SKM-1 treated with dmso at 0.1 percent for 144 hours (cell line): ENCODE results near the gene IFT20.
A peak's percentile ranks its signal among the peaks of the same experiment; 100 is the strongest.

ENCODE experiments used
- DNase-seq: peaks from one replicate; lab custom pipeline; 2025; ENCODE audit not compliant: unreplicated experiment; lab: John Stamatoyannopoulos, UW

Gene IFT20

GRCh38 chr17:28335201-28335958 lies at the start of gene IFT20, which contains the start of gene TNFAIP1:
Gene IFT20 (minus strand): TSS chr17:28335472. CDS start chr17:28331985, 3,487 bp downstream.
Gene TNFAIP1 (plus strand): TSS chr17:28335761. CDS start chr17:28339522, 3,761 bp downstream.
- DNase-seq, result peak; percentile 99

DNA sequence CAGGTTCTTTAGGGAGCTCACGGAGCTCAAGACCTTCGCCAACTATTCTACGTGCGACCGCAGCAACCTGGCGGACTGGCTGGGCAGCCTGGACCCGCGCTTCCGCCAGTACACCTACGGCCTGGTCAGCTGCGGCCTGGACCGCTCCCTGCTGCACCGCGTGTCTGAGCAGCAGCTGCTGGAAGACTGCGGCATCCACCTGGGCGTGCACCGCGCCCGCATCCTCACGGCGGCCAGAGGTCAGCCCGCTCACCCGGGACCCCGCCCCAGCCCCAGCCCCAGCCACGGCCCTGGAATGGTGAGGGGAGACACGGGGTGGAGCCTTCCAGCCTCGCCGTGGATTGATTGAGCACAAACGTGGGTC lies 49.7 kb upstream of the IFT20 start:
- no peak for DNase-seq

DNA sequence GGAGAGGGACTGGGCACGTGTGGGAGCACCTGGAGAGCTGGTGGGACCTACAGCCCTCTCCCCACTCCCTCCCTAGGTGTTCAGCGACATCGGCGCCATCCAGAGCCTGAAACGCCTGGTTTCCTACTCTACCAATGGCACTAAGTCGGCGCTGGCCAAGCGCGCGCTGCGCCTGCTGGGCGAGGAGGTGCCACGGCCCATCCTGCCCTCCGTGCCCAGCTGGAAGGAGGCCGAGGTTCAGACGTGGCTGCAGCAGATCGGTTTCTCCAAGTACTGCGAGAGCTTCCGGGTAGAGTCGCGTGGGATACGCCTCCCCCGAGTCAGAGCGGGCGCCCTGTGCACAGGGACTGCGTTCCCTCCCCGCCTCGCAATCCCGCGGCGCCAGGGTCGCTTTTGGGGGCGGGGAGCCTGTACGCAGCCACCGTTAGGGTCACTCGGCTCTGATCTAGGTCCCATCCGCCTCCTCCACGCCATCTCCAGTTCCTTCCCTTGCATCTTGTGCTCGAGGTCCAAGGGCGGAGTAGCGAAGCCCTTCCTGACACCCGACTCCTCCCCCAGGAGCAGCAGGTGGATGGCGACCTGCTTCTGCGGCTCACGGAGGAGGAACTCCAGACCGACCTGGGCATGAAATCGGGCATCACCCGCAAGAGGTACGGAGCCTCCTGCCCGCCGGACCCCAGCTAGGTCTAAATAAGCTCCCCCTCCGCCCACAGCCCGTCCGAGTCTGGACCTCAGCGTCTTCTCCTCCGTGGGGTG lies 49.2 kb upstream of the IFT20 start:
- DNase-seq, result no peak

- no peak for DNase-seq
Observed at GRCh38 chr17:28381141-28381825, 46.0 kb upstream of the IFT20 start.

DNA sequence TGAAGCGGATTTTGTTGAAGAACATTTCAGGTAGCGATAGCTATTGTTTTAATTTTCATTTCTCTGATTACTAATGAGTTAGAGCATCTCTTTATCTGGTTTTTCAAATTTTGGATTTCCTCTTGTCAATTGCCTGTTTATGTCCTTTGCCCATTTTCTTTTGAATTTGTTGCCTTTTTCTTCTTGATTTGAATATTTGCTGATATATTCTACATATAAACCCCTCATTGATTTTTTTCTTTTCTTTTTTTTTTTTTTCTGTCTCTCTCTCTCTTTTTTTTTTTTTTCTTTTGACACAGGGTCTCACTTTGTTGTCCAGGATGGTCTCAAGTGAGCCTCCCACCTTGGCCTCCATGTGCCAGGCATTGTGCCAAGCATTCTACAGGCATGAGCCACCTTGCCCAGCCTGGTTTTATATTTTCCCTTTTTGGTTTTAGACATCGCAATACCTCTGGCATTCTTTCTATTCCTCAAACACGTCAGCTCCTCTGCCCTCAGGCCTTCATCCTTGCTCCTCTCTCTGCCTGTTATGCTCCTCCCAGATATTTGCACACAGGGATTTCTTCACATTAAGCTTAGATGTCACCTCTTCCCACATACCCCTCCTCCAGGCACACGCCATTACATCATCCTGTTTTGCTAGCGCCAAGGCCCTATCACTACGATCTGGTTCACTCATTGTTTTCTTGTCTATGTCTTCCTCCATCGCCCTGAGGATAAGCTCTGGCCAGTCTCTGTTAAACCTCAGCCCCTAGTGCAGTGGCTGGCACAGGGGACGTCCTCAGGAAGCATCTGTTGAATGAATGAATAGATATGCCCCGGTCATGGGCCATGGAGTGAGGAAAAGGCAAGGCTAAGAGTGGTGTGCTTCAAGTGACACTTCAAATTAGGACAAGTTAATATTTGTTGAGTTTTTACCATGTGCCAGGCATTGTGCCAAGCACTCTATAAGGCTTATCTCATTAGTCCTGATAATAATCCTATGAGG lies 44.8 kb upstream of the IFT20 start:
- DNase-seq, result no peak

- DNase-seq, result no peak
Observed at GRCh38 chr17:28372945-28373274, 37.6 kb upstream of the IFT20 start.

DNA sequence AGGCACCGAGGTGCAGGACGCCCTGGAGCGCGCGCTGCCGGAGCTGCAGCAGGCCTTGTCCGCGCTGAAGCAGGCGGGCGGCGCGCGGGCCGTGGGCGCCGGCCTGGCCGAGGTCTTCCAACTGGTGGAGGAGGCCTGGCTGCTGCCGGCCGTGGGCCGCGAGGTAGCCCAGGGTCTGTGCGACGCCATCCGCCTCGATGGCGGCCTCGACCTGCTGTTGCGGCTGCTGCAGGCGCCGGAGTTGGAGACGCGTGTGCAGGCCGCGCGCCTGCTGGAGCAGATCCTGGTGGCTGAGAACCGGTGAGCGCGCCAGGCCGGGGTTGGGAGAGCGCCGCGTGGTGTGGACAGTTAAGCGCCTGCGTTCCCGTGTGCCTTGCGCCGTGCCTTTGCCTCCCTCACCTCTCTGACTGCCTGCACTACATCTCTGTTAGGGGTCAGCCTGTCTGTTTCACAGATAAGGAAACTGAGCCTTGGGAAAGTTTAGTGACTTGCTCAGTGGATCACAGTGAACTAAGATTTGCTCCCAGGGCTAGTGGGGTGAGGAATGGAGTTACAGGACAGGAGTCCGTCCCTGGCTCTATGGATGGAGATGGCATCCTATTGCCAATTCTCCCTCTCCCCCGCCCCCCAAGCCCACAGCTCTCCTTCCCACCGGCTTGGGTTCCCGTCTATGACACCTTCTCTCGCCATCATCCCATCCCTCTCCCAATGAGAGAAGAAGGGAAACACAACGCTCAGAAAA lies 37.1 kb upstream of the IFT20 start:
- DNase-seq, result no peak

GRCh38 chr17:28371245-28372202 lies 36.3 kb upstream of the IFT20 start, which contains the start of gene SARM1:
Gene SARM1 (plus strand): TSS chr17:28371694. CDS start chr17:28372033, 339 bp downstream.
- DNase-seq, result no peak

DNA sequence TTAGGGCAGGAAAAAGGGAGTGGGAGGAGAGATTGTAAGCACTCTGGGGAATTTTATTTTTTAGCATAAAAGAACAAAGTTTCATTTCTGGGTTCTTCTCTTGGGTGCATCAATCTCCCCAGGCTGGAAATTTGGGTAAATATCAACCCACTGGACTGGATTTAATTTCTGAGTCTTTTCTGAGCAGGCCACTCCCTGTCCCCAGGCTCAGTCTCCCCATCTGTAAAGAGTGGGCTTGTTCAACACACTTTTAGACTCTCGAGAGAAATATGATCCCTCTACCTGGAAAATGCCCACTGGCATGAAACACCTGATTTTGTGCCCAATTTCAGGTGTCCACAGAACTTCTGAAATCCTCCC lies 35.5 kb upstream of the IFT20 start:
- no peak for DNase-seq

DNA sequence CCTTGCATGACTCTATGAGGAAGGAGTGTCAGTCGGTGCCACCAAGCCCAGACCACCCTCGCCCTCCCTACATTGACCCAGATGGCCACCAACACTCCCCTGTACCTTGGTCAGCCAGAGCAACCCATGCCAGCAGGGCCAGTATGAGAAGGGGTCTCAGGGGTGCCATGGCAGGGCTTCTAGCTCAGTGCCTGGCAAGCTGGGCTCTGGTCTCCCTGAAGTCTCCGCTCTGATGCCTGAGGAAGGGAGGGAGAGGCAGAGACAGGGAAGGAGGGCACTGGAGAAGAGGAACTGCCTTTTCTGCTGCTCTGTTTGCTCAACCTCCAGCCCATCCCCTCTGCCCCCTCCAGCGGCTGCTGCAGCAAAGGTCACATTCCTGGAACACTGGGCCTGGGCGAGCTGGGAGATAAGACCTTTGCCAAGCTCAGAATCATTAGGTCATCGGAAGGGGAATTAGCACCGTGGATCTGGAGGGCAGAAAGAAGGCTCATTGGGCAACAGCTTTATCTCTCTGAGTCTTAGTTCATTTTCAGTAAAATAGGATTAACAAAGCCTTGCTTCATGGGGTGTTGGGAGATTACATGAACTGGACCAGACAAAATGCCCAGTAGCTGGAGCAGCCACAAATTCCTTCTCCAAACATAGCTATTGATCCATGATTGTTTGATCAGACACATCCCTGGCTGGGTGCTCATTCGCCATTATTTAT lies 34.9 kb upstream of the IFT20 start, which contains the start of gene VTN:
TSS of gene VTN (minus strand) at position 273 of the 709 bp plus-strand sequence. CDS start at position 169, 104 bp downstream.
- peak; percentile 46 for DNase-seq

- no peak for DNase-seq
Observed at GRCh38 chr17:28369684-28370034, 34.4 kb upstream of the IFT20 start.

- DNase-seq, result no peak
Observed at GRCh38 chr17:28368915-28369683, 33.8 kb upstream of the IFT20 start.

DNA sequence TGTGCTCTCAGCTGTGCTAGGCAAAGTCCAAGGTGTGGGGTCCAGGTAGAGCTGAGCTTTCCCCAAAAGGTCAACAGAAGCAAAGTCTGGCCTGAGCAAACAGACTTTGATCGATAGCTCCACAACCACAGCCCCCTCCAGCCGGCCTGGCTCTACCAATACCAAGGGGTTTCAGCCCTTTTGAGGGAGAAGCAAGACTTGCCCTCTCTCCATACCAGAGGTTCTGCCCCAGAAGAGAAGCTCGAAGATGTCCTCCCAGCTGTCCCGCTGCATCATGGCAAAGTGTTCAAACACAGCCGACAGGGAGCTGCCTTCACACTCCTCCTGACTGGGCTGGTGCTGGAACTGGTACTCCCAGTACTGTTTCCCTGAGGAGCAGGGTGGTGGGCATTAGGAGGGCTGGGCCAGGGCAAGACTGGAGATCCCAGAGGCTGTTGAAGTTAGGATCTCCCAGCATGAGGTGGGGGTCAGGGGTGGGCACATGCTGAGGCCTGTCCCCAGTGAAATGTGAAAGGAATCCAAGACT lies 33.1 kb upstream of the IFT20 start:
- DNase-seq, result no peak

DNA sequence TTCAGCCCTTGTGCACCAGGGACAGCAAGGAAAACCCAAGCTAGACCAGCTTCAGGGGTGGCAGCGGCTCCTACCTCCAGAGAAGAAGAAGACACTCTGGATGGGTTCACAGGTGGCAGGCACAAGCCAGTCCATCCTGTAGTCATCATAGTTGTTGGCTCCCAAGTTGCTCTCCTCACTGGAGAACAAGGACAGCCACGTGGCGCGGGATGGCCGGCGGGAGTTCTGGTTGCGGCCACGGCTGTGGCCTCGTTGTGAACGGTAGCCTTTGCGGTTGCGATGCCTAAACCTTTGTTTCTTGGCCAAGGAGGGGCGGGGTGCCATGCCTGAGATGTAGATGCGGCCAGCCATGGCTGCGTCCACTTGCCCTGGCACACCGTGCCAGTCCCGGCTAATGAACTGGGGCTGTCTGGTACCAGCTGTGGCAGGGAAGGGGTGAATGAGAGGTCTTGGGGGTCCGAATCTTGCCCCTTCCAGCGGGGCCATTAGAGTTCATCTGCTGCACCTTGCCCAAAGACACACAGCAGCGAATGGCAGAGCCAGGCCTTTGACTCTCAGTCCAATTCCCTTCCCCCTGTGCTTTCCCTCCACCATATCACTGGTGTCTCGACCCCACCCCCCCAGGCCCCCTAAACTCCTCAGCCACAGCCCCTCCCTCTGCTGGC lies 32.5 kb upstream of the IFT20 start:
- no peak for DNase-seq

DNA sequence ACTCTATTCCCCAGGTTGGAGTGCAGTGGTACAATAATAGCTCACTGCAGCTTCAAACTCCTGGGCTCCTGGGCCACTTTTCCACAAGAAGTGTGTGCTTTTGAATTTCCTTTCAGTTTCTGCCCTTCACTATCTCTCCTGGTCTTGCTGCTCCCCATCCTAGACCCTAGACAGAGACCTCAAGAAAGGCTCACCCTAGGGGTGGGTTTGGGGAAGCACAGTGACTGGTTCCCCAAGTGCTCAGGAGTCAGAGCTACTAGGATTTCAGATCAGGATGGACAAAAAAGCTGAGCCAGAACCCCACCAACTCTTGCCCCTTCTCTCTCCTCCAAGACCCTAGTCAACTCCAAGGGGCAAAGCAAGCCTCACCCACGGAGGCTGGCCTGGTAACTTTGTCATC lies 31.3 kb upstream of the IFT20 start:
- no peak for DNase-seq

DNA sequence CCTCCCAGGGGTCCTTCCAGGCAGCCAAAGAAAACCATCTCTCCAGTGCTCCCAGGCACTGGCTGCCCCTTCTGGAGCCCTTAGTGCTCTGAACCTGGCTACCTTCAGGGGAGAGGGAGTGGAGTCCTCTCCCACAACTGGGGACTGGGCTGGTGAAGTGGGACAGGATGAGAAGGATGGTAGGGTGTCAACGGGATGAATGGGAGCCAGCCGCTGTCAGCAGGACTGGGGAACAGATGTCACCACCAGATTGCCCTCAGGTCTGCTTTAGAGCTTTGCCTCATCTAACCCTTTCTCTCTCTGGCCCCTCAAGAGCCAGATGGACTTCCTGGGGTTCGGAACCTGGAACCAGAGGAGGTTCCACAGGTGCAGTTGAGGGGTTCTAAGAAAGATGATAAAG lies 30.2 kb upstream of the IFT20 start:
- no peak for DNase-seq
